HepG2 (cell line): ENCODE measurements around the gene NGEF. TPM values are rescaled to one million over a fixed set of nuclear protein-coding genes. Genes with fewer than 3 reads are reported as not detected.

Source experiments
- ATAC-seq: fragments of 200-7000 bp; cut with Tn5 transposase; 3 replicates; pipeline ENCODE4 v1.9.1; 2020; ENCODE audit warnings: mild to moderate bottlenecking, moderate library complexity
- BruUV-seq: library from RNA; stranded (reverse); fragments of 400-500 nt; replicated peaks from 2 replicates; lab custom pipeline; 2021; lab: Mats Ljungman, UMichigan
- CTCF ChIA-PET: fragments of 300-600 bp; formaldehyde crosslinking; extraction: SDS; loops from one replicate; lab custom pipeline; 2021; ENCODE audit warnings: low total read pairs, inconsistent platforms, low intra/inter-chr PET ratio; lab: Yijun Ruan, JAX
- POLR2A ChIA-PET: fragments of 350-600 bp; sonication (Branson Sonifier 250); formaldehyde crosslinking; loops from one replicate; lab custom pipeline; 2020; ENCODE audit warnings: antibody characterized with exemption, inconsistent platforms; lab: Yijun Ruan, JAX
- DNase-seq: peaks from one replicate; pipeline ENCODE4 v3.0.0-alpha.2; 2015; ENCODE audit warnings: low spot score
- FAIRE-seq: peaks from 3 replicates; lab custom pipeline; 2011; peaks lifted over from hg19 to GRCh38; lab: Jason Lieb, UNC
- H2AFZ ChIP-seq: one replicate; pipeline ENCODE4 v1.6.1; 2011; ENCODE audit warnings: low read length, inconsistent platforms
- H3K27ac ChIP-seq: fragments of 300-600 bp; 3 replicates; pipeline ENCODE4 v1.8.0; 2011; ENCODE audit warnings: mixed run types, mild to moderate bottlenecking, mixed read lengths, low read length, inconsistent platforms; ENCODE audit not compliant: insufficient read depth; ENCODE audit errors: extremely low read length
- H3K27me3 ChIP-seq, 2 experiments: fragments of 200-600 bp in 1 of 2; 2 replicates in 1 of 2; 3 replicates in 1 of 2; pipeline versions ENCODE4 v1.6.0 to v1.8.0; 2011; ENCODE audit warnings: low read length in 2 of 2, mild to moderate bottlenecking in 2 of 2, moderate library complexity in 2 of 2, inconsistent platforms in 1 of 2; ENCODE audit not compliant: insufficient read depth in 2 of 2, control insufficient read depth in 1 of 2
- H3K36me3 ChIP-seq, 2 experiments: fragments of 200-600 bp in 1 of 2; replicated peaks in 1 of 2; 2 replicates in 1 of 2; 3 replicates in 1 of 2; pipeline versions ENCODE4 v1.5.1 to v1.8.0; 2011; ENCODE audit warnings: low read length in 2 of 2, inconsistent platforms in 1 of 2; ENCODE audit not compliant: insufficient read depth in 2 of 2, control insufficient read depth in 1 of 2
- H3K4me1 ChIP-seq: 2 replicates; pipeline ENCODE4 v1.5.1; 2012; ENCODE audit warnings: low read length, inconsistent platforms; ENCODE audit not compliant: insufficient read depth
- H3K4me2 ChIP-seq: 2 replicates; pipeline ENCODE4 v1.6.0; 2011; ENCODE audit warnings: low read depth, low read length, inconsistent platforms
- H3K4me3 ChIP-seq, 3 experiments: fragments of 200-600 bp in 1 of 3; sonication (generic), shearing (Covaris generic) in 1 of 3; replicated peaks in 1 of 3; 2 replicates each; pipeline ENCODE4 v1.5.1; 2011 to 2016; ENCODE audit warnings: low read length in 3 of 3, inconsistent platforms in 2 of 3, low read depth in 2 of 3, mild to moderate bottlenecking in 2 of 3, control low read depth in 1 of 3, mixed read lengths in 1 of 3; ENCODE audit not compliant: insufficient read depth in 1 of 3
- H3K79me2 ChIP-seq: one replicate; pipeline ENCODE4 v1.6.1; 2011; ENCODE audit warnings: low read length, inconsistent platforms; ENCODE audit not compliant: insufficient read depth
- H3K9ac ChIP-seq: 2 replicates; pipeline ENCODE4 v1.6.0; 2011; ENCODE audit warnings: mild to moderate bottlenecking, low read depth, low read length, inconsistent platforms; ENCODE audit not compliant: insufficient read depth
- H3K9me3 ChIP-seq: 2 replicates; pipeline ENCODE4 v1.5.1; 2012; ENCODE audit warnings: mild to moderate bottlenecking, low read length
- H4K20me1 ChIP-seq: 2 replicates; pipeline ENCODE4 v1.6.0; 2011; ENCODE audit warnings: inconsistent platforms, mild to moderate bottlenecking, low read length, moderate library complexity; ENCODE audit not compliant: insufficient read depth
- HNRNPUL1 ChIP-seq: fragments of 200-400 bp; formaldehyde crosslinking; IDR thresholded peaks from 2 replicates; pipeline ENCODE4 v1.6.1; 2017; ENCODE audit warnings: low read depth, mild to moderate bottlenecking, low read length, moderate library complexity
- SRY ChIP-seq: sonication (generic); formaldehyde crosslinking; IDR thresholded peaks from 2 replicates; pipeline ENCODE4 v1.8.0; 2022; ENCODE audit warnings: mild to moderate bottlenecking, missing genetic modification reagents
- TEAD3 ChIP-seq: optimal IDR thresholded peaks from 2 replicates; pipeline ENCODE3; 2016; ENCODE audit warnings: borderline replicate concordance
- ZC3H13 ChIP-seq: sonication (generic); formaldehyde crosslinking; IDR thresholded peaks from 2 replicates; pipeline ENCODE4 v1.8.1; 2023; ENCODE audit warnings: mild to moderate bottlenecking, missing genetic modification reagents, moderate library complexity
- ZNF414 ChIP-seq: sonication (generic); formaldehyde crosslinking; IDR thresholded peaks from 2 replicates; pipeline ENCODE4 v1.5.0; 2020; ENCODE audit warnings: missing genetic modification reagents
- ZNF501 ChIP-seq: sonication (generic); formaldehyde crosslinking; IDR thresholded peaks from 2 replicates; pipeline ENCODE4 v1.5.1; 2020; ENCODE audit warnings: mild to moderate bottlenecking, moderate library complexity, missing genetic modification reagents
- ZNF563 ChIP-seq: sonication (generic); formaldehyde crosslinking; IDR thresholded peaks from 2 replicates; pipeline ENCODE4 v1.8.0; 2022; ENCODE audit warnings: mild to moderate bottlenecking, moderate library complexity, missing genetic modification reagents
- ZNF567 ChIP-seq: sonication (generic); formaldehyde crosslinking; IDR thresholded peaks from 2 replicates; pipeline ENCODE4 v1.8.1; 2023; ENCODE audit warnings: mild to moderate bottlenecking, missing genetic modification reagents, borderline replicate concordance
- ZNF83 ChIP-seq: sonication (generic); formaldehyde crosslinking; IDR thresholded peaks from 2 replicates; pipeline ENCODE4 v1.4.0; 2020; ENCODE audit warnings: missing genetic modification reagents, mild to moderate bottlenecking, borderline replicate concordance
- ZSCAN31 ChIP-seq: sonication (generic); formaldehyde crosslinking; IDR thresholded peaks from 2 replicates; pipeline ENCODE4 v1.5.0; 2020; ENCODE audit warnings: low read depth, mild to moderate bottlenecking, missing genetic modification reagents
- WGBS: methylation state at CpG from one replicate; pipeline ENCODE4 v1.1.6; 2017; ENCODE audit warnings: low lambda C conversion rate; 5-methylcytosine and 5-hydroxymethylcytosine counted together
- in situ Hi-C: cut with HindIII; loops from 2 replicates; pipeline ENCODE4 v1.10.0; 2017; ENCODE audit warnings: low pct_unique_long_range_greater_than_20kb; ENCODE audit not compliant: extremely low pct_ligation_motif_present
- intact Hi-C: fragments of 100-400 bp; cut with micrococcal nuclease; formaldehyde crosslinking; loops from one replicate; pipeline ENCODE4 v1.10.0; 2022; ENCODE audit not compliant: unreplicated experiment
- polyA plus RNA-seq, 8 experiments: library from polyadenylated mRNA; depleted of rRNA in 3 of 8; stranded (reverse) in 7 of 8; unstranded in 1 of 8; fragments of >200 nt; fragmentation: Illumina TruSeq in 4 of 8; extraction: Trizol in 4 of 8; gene quantifications; 2 replicates each; pipeline versions ENCODE4 v1.2.1 to v1.2.3, GENCODE V29; 2011 to 2016; ENCODE audit warnings: low read depth in 4 of 8, missing spikeins in 1 of 8, mixed read lengths in 1 of 8; ENCODE audit not compliant: insufficient read depth in 1 of 8
- total RNA-seq, 5 experiments: library from RNA; depleted of rRNA; stranded (reverse); fragments of >200 nt; fragmentation: Illumina TruSeq; extraction: Trizol; gene quantifications; 2 replicates each; pipeline ENCODE4 v1.2.3, GENCODE V29; 2016; ENCODE audit warnings: low read depth in 1 of 5
- TF ChIP-seq, protein P1 (sequence below): sonication (generic); formaldehyde crosslinking; IDR thresholded peaks from 2 replicates; pipeline ENCODE4 v1.4.0; 2020; ENCODE audit warnings: missing genetic modification reagents, borderline replicate concordance
- TF ChIP-seq, protein P2 (sequence below): IDR thresholded peaks from 2 replicates; pipeline ENCODE4 v1.6.1; 2016; ENCODE audit warnings: missing compliant biosample characterization, missing genetic modification reagents, borderline replicate concordance

The NGEF gene
- total and polyA plus RNA-seq, 2 of the 13 experiments (the other 11 are each of a cell fraction or from before 2014, with no cell fraction given), result 14.4 to 36.9 TPM

DNA sequence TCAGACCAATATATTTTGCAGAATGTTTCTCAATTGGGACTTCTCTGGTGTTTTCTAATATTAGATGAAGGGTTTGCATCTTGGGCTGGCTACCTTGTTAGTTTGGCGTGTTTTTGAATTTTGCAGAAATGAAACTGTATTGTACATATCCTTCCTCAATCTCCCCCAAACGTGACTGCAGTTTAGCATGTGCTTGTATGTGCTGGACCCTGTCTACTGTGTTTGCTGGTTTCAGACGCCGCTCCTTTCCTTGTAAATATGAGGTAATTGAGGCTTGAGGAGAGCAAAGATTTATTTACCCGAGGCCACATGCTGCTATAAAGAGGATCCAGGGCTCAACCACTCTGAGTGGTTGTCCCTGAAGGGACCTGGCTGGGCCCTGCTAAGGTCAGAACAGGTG is 57.2 kb downstream of the NGEF start:
- no peaks in the 10 kb centered on the region for H3K9me3 ChIP-seq
- ATAC-seq, result no peak
- no peak for TF ChIP-seq ZNF567
- no peak for TF ChIP-seq ZNF414 (CRISPR knock-in tag)
- TF ChIP-seq ZNF563 (CRISPR knock-in tag), result no peak
- no peak for TF ChIP-seq ZNF83 (CRISPR knock-in tag)
- no peak for TF ChIP-seq SRY (CRISPR knock-in tag)
- TF ChIP-seq, protein P1, sequence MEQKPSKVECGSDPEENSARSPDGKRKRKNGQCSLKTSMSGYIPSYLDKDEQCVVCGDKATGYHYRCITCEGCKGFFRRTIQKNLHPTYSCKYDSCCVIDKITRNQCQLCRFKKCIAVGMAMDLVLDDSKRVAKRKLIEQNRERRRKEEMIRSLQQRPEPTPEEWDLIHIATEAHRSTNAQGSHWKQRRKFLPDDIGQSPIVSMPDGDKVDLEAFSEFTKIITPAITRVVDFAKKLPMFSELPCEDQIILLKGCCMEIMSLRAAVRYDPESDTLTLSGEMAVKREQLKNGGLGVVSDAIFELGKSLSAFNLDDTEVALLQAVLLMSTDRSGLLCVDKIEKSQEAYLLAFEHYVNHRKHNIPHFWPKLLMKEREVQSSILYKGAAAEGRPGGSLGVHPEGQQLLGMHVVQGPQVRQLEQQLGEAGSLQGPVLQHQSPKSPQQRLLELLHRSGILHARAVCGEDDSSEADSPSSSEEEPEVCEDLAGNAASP (CRISPR knock-in tag), result no peak
- TF ChIP-seq, all 625 proteins: peak for 0
- Histone ChIP-seq H3K4me2 (no peak overlapping the region), H3K27me3 (no peaks in the 10 kb centered on the region), H2AFZ (no peak overlapping the region), H3K4me1 (peaks cover 8% of the 10 kb centered on the region), H3K79me2 (no peaks in the 10 kb centered on the region), H3K4me3 (no peak overlapping the region), H4K20me1 (no peaks in the 10 kb centered on the region), H3K27ac (no peak overlapping the region), H3K9ac (no peak overlapping the region), H3K36me3 (no peaks in the 10 kb centered on the region; a peak in 2 of 5 replicates)
- WGBS, result 74% methylated on average over 5 of the region's 5 CpGs
- DNase-seq (no peak), FAIRE-seq (no peak)
- ChIA-PET CTCF (no interaction called here), POLR2A (no interaction called here)
- intact Hi-C loops, result no loop called here
- in situ Hi-C loops, result no loop called here
- no TSS peak for BruUV-seq

DNA sequence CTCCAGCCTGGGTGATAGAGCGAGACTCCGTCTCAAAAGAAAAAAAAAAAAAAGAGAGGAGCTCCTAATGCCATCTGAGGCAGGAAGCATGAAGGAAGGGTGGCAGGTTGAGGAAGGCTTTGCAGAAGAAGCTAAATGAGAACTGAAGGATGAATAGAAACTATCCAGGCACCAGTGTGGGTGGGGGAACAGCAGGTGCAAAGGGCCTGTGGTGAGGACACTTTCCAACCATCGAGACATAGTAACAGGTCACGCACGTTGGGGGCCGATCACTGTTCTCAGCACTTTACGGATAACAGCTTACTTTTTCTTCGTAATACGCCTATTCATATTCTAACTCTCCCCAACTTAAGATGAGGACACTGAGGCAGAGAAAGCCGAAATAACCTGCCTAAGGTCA is 58.4 kb downstream of the NGEF start:
- WGBS, result 97% methylated on average over 10 of the region's 10 CpGs
- H3K9ac ChIP-seq, result no peak overlapping the region
- no peaks in the 10 kb centered on the region for H3K4me1 ChIP-seq
- ChIA-PET CTCF (no interaction called here), POLR2A (no interaction called here)
- in situ Hi-C loops (no loop called here), intact Hi-C loops (no loop called here)
- DNase-seq, result no peak
- no peaks in the 10 kb centered on the region; a peak in 2 of 5 replicates for H3K36me3 ChIP-seq
- no peak overlapping the region for H3K4me2 ChIP-seq
- no peaks in the 10 kb centered on the region for H3K79me2 ChIP-seq
- H2AFZ ChIP-seq, result no peak overlapping the region
- no peaks in the 10 kb centered on the region for H3K27me3 ChIP-seq
- no peaks in the 10 kb centered on the region for H4K20me1 ChIP-seq
- no peak overlapping the region for H3K4me3 ChIP-seq
- no peaks in the 10 kb centered on the region for H3K9me3 ChIP-seq
- no peak for FAIRE-seq
- no peak for ATAC-seq
- BruUV-seq, result no TSS peak
- no peak overlapping the region for H3K27ac ChIP-seq
- TF ChIP-seq ZNF501 (CRISPR knock-in tag) (no peak), TEAD3 (no peak), ZSCAN31 (no peak), ZC3H13 (CRISPR knock-in tag) (no peak), HNRNPUL1 (no peak)
- TF ChIP-seq, protein P2, sequence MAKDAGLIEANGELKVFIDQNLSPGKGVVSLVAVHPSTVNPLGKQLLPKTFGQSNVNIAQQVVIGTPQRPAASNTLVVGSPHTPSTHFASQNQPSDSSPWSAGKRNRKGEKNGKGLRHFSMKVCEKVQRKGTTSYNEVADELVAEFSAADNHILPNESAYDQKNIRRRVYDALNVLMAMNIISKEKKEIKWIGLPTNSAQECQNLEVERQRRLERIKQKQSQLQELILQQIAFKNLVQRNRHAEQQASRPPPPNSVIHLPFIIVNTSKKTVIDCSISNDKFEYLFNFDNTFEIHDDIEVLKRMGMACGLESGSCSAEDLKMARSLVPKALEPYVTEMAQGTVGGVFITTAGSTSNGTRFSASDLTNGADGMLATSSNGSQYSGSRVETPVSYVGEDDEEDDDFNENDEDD (CRISPR knock-in tag), result no peak
